ENCODE results near the gene XRRA1.

The XRRA1 gene

DNA sequence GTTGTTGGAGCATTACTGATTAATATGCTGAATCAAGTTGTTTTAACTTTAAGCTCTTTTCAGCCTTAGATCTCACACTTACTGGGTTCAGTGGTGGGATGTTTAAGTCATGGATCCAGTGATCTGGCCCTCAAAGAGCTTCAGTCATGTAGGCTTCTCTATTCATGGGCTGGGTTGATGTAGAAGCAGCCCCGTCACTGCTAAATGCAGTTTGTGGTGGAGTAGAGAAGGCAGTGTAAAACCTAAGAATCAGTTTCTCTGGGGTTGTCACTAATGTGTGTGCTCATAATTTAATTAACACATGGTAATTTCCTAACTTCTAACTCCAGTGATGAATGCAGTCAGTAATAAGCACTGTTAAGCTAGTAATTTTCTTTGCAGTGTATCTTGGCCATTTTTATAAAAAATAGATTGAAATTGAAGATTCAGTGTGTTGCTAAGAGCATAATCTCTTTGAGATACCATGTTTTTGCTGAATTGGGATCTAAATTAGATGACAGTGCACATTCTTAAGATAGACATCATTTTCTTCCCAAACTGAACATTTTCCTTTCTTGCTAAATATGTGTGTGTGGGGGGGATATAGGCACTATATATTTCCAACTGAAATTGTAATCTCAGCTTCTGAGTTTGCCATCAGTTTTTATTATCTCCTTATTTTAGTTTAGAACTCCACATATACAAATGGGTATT lies 9.2 kb upstream of the XRRA1 start:
- no peak for TF ChIP-seq ZNF274 (IDR thresholded peaks at IDR 0.05; ENCODE audit: low read depth, low read length)
- no peak overlapping the region for H3K4me3 ChIP-seq (ENCODE audit: insufficient read length, low read depth)
- no peaks in the 10 kb centered on the region for H3K9me3 ChIP-seq (ENCODE audit: insufficient read depth, low read length)
- no peaks in the 10 kb centered on the region for H3K4me1 ChIP-seq (ENCODE audit: insufficient read depth, insufficient read length)
- H3K36me3 ChIP-seq (ENCODE audit: insufficient read depth, insufficient read length, low read length): peaks cover 22% of the 10 kb centered on the region
- no peaks in the 10 kb centered on the region for H3K27me3 ChIP-seq (ENCODE audit: insufficient read depth, insufficient read length)
- DNase-seq (ENCODE audit: low read depth, low spot score): no peak
- H3K9ac ChIP-seq (ENCODE audit: insufficient read length, low read depth): no peak overlapping the region

DNA sequence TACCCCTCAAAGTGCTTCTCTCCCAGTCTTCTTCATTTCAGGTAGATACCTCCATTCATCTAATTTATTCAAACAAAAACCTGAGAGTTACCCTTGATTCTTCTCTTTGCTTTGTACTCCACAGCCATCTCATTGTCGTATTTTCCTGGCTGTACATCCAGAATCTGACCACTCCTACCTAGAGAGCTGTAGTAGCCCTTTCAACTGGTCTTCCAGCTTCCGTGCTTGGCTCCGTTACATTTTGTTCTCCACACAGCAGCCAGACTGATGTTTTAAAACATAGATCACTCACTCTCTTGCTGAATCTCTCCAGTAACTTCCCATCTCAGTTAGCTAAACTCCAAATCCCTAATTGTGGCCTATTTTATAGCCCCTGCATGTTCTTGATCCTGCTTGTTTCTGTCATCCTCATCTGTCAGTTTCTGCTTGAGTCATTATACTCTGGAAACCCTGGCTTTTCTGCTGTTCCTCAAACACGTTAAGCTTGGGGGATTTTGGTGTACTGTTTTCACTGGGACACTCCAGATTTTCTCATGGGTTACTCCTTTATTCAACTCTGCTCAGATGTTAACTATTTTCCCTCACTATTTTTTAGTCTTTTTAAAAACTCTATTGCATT lies 7.6 kb upstream of the XRRA1 start:
- no peaks in the 10 kb centered on the region for H3K9me3 ChIP-seq (ENCODE audit: insufficient read depth, low read length)
- H3K4me1 ChIP-seq (ENCODE audit: insufficient read depth, insufficient read length): no peaks in the 10 kb centered on the region
- peaks cover 26% of the 10 kb centered on the region for H3K36me3 ChIP-seq (ENCODE audit: insufficient read depth, insufficient read length, low read length)
- no peaks in the 10 kb centered on the region for H3K27me3 ChIP-seq (ENCODE audit: insufficient read depth, insufficient read length)
- no peak for TF ChIP-seq ZNF274 (IDR thresholded peaks at IDR 0.05; ENCODE audit: low read depth, low read length)
- TF ChIP-seq YY1 (IDR thresholded peaks at IDR 0.05; ENCODE audit: insufficient read depth, insufficient read length): no peak
- no peak for TF ChIP-seq SUZ12 (IDR thresholded peaks at IDR 0.05; ENCODE audit: extremely low read depth, insufficient read depth, insufficient read length)
- no peak overlapping the region for H3K9ac ChIP-seq (ENCODE audit: insufficient read length, low read depth)
- H3K4me3 ChIP-seq (ENCODE audit: insufficient read length, low read depth): no peak overlapping the region
- DNase-seq (ENCODE audit: low read depth, low spot score): no peak

DNA sequence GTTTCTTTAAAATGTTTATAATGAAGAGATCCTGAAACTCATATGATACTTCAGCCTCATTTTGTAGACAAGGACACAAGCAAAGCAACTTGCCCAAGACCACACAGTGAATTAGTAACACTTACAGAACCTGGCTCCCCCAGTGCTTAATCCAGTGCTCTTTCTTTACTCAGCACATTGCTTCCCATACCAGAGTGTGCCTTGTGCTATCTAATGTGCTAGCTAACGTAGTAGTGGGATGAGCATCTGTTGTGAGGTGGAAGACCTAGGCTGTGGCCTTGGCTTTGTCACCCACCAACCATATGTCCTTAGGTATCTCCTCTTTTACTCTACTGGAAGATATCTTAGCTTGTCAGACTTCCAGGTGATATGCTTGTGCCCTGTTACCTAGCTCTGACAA lies 5.3 kb upstream of the XRRA1 start:
- Histone ChIP-seq H3K27me3 (ENCODE audit: insufficient read depth, insufficient read length) (no peaks in the 10 kb centered on the region), H3K4me3 (ENCODE audit: insufficient read length, low read depth) (no peak overlapping the region), H3K9me3 (ENCODE audit: insufficient read depth, low read length) (no peaks in the 10 kb centered on the region), H3K36me3 (ENCODE audit: insufficient read depth, insufficient read length, low read length) (peaks cover 30% of the 10 kb centered on the region), H3K9ac (ENCODE audit: insufficient read length, low read depth) (no peak overlapping the region), H3K4me1 (ENCODE audit: insufficient read depth, insufficient read length) (no peaks in the 10 kb centered on the region)
- TF ChIP-seq ZNF274 (IDR thresholded peaks at IDR 0.05; ENCODE audit: low read depth, low read length) (no peak), SUZ12 (IDR thresholded peaks at IDR 0.05; ENCODE audit: extremely low read depth, insufficient read depth, insufficient read length) (no peak), YY1 (IDR thresholded peaks at IDR 0.05; ENCODE audit: insufficient read depth, insufficient read length) (no peak)
- DNase-seq (ENCODE audit: low read depth, low spot score): no peak

DNA sequence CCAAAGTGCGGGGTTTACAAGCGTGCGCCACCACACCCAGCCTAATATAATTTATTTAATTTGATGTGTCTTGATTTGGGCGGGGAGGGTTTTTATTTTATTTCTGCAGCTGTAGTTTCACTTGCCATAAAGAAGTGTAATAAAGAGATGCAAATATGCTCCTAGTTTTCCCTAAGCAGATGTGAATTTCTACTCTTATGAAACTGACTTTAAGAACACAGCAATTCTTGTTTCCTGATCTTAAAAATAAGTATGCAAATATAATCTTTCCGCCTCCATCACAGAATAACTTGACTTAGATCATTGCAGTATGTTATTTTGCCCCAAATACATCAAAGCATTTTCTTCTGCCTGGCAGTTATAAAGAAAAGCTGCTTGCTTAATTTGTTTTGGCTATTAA lies 4.6 kb upstream of the XRRA1 start:
- TF ChIP-seq ZNF274 (IDR thresholded peaks at IDR 0.05; ENCODE audit: low read depth, low read length): no peak
- no peak for TF ChIP-seq YY1 (IDR thresholded peaks at IDR 0.05; ENCODE audit: insufficient read depth, insufficient read length)
- no peak for TF ChIP-seq SUZ12 (IDR thresholded peaks at IDR 0.05; ENCODE audit: extremely low read depth, insufficient read depth, insufficient read length)
- Histone ChIP-seq H3K36me3 (ENCODE audit: insufficient read depth, insufficient read length, low read length) (peaks cover 29% of the 10 kb centered on the region), H3K9me3 (ENCODE audit: insufficient read depth, low read length) (no peaks in the 10 kb centered on the region), H3K27me3 (ENCODE audit: insufficient read depth, insufficient read length) (no peaks in the 10 kb centered on the region), H3K9ac (ENCODE audit: insufficient read length, low read depth) (no peak overlapping the region), H3K4me1 (ENCODE audit: insufficient read depth, insufficient read length) (no peaks in the 10 kb centered on the region), H3K4me3 (ENCODE audit: insufficient read length, low read depth) (no peak overlapping the region)
- no peak for DNase-seq (ENCODE audit: low read depth, low spot score)

DNA sequence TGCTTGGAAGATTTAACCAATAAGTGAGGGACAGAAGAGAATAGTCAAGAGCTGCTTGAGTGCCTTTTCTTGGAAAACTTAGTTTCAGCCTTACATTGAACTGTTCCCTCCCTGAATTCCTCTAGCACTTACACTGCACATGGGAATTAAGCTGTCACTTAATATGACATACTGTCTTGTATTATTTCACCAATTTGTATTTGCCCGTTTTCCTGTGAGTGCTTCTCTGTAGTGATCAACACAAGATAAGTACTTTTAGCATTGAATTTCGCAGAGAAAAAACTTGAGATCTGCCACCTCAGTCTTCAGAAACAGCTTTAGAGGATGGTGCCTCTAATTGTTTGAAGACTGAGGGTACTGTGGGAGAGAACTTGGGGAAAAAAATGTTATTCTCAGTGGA lies 3.9 kb upstream of the XRRA1 start:
- H3K36me3 ChIP-seq (ENCODE audit: insufficient read depth, insufficient read length, low read length): peaks cover 29% of the 10 kb centered on the region

DNA sequence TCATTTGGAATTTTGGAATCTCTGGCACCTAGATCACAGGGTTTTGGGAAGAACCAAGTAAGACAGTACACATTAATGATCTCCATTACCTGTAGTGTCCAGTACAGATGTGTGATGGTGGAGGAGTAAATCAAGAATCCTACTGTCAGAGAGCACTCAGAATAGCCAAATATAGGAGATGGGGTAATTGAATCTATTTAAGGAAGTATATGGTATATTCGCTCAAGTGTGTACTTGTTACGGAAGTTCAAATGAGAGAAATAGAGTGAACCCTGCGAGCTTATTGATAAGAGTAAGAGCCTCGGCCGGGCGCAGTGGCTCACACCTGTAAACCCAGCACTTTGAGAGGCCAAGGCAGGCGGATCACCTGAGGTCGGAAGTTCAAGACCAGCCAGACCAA lies 2.3 kb upstream of the XRRA1 start:
- peaks cover 29% of the 10 kb centered on the region for H3K36me3 ChIP-seq (ENCODE audit: insufficient read depth, insufficient read length, low read length)

More for the DNA sequence above, 3.9 kb upstream of the XRRA1 start:
- H3K9ac ChIP-seq (ENCODE audit: insufficient read length, low read depth): no peak overlapping the region
- no peaks in the 10 kb centered on the region for H3K9me3 ChIP-seq (ENCODE audit: insufficient read depth, low read length)
- DNase-seq (ENCODE audit: low read depth, low spot score): no peak
- no peaks in the 10 kb centered on the region for H3K4me1 ChIP-seq (ENCODE audit: insufficient read depth, insufficient read length)
- TF ChIP-seq YY1 (IDR thresholded peaks at IDR 0.05; ENCODE audit: insufficient read depth, insufficient read length) (no peak), ZNF274 (IDR thresholded peaks at IDR 0.05; ENCODE audit: low read depth, low read length) (no peak), SUZ12 (IDR thresholded peaks at IDR 0.05; ENCODE audit: extremely low read depth, insufficient read depth, insufficient read length) (no peak)
- no peaks in the 10 kb centered on the region for H3K27me3 ChIP-seq (ENCODE audit: insufficient read depth, insufficient read length)
- no peak overlapping the region for H3K4me3 ChIP-seq (ENCODE audit: insufficient read length, low read depth)

DNA sequence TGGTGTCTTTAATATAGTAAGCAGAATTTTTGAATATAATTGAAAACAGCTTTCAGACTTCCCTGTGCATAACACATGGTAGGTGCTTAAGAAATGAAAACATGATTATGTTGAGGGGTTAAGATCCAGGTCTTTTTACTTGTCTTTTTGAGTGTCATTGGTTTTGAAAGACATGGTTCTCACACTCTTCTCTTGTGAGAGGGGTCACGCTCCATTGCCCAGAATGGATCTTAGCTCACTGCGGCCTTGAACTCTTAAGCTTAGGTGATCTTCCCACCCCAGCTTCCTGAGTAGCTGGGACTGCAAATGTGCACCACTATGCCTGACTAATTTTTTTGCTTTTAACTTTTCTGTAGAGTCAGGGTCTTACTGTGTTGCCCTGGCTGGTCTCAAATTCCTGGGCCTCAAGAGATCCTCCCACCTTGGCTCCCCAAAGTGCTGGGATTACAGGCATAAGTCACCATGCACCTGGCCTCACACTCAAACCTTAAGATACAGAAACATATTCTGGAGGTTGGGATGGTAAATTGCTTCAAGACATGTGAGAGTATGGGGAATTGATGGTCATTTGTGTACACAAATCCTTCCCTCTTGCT lies 1.6 kb upstream of the XRRA1 start:
- DNase-seq (ENCODE audit: low read depth, low spot score): no peak
- peak overlapping the region; percentile 86 for H3K9ac ChIP-seq (ENCODE audit: insufficient read length, low read depth)
- H3K9me3 ChIP-seq (ENCODE audit: insufficient read depth, low read length): no peaks in the 10 kb centered on the region
- peak overlapping the region; percentile 66 for H3K4me3 ChIP-seq (ENCODE audit: insufficient read length, low read depth)
- H3K4me1 ChIP-seq (ENCODE audit: insufficient read depth, insufficient read length): no peaks in the 10 kb centered on the region
- H3K36me3 ChIP-seq (ENCODE audit: insufficient read depth, insufficient read length, low read length): peaks cover 29% of the 10 kb centered on the region
- no peak for TF ChIP-seq ZNF274 (IDR thresholded peaks at IDR 0.05; ENCODE audit: low read depth, low read length)
- no peak for TF ChIP-seq SUZ12 (IDR thresholded peaks at IDR 0.05; ENCODE audit: extremely low read depth, insufficient read depth, insufficient read length)
- TF ChIP-seq YY1 (IDR thresholded peaks at IDR 0.05; ENCODE audit: insufficient read depth, insufficient read length): no peak
- no peaks in the 10 kb centered on the region for H3K27me3 ChIP-seq (ENCODE audit: insufficient read depth, insufficient read length)

More for the DNA sequence above, 2.3 kb upstream of the XRRA1 start:
- no peak overlapping the region for H3K4me3 ChIP-seq (ENCODE audit: insufficient read length, low read depth)
- H3K9me3 ChIP-seq (ENCODE audit: insufficient read depth, low read length): no peaks in the 10 kb centered on the region
- DNase-seq (ENCODE audit: low read depth, low spot score): no peak
- H3K4me1 ChIP-seq (ENCODE audit: insufficient read depth, insufficient read length): no peaks in the 10 kb centered on the region
- no peak for TF ChIP-seq YY1 (IDR thresholded peaks at IDR 0.05; ENCODE audit: insufficient read depth, insufficient read length)
- TF ChIP-seq SUZ12 (IDR thresholded peaks at IDR 0.05; ENCODE audit: extremely low read depth, insufficient read depth, insufficient read length): no peak
- no peak for TF ChIP-seq ZNF274 (IDR thresholded peaks at IDR 0.05; ENCODE audit: low read depth, low read length)
- H3K9ac ChIP-seq (ENCODE audit: insufficient read length, low read depth): no peak overlapping the region
- no peaks in the 10 kb centered on the region for H3K27me3 ChIP-seq (ENCODE audit: insufficient read depth, insufficient read length)
